ENCODE measurements around the gene DGCR2.

GRCh38 chr22:19128946-19129727 lies 6.9 kb upstream of the DGCR2 start:
- no peak for TF ChIP-seq POLR2A (IDR thresholded peaks at IDR 0.05)
- TF ChIP-seq CTCF (IDR thresholded peaks at IDR 0.05) = no peak

Measured in body of pancreas (tissue), 4 donors.